ENCODE data around the gene RPP25.

RPP25 gene

GRCh38 chr15:74983725-74984231 is 27.2 kb upstream of the RPP25 start:
- ATAC-seq, result no peak
- TF ChIP-seq, protein P1, sequence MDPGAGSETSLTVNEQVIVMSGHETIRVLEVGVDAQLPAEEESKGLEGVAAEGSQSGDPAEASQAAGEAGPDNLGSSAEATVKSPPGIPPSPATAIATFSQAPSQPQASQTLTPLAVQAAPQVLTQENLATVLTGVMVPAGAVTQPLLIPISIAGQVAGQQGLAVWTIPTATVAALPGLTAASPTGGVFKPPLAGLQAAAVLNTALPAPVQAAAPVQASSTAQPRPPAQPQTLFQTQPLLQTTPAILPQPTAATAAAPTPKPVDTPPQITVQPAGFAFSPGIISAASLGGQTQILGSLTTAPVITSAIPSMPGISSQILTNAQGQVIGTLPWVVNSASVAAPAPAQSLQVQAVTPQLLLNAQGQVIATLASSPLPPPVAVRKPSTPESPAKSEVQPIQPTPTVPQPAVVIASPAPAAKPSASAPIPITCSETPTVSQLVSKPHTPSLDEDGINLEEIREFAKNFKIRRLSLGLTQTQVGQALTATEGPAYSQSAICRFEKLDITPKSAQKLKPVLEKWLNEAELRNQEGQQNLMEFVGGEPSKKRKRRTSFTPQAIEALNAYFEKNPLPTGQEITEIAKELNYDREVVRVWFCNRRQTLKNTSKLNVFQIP (CRISPR knock-in tag; IDR thresholded peaks at IDR 0.05; ENCODE audit: borderline replicate concordance, low read depth), result no peak

DNA sequence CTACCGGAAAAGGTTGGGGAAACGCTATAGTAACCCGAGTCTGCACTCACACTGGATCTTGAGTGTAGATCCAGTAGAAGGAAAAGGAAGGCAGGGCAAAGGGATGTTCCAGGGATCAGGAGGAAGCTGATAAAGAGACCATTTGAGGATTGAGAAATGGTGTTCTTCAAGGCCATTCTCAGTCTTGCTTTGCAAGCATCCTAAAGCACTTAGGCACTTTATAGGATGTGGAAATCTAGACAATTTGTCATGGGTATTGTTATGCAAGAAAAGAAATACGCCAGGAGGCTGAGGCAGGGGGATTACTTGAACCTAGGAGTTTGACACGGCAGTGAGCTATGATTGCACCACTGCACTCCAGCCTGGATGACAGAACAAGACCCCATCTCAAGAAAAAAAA is 25.6 kb upstream of the RPP25 start:
- no peak for TF ChIP-seq PATZ1 (CRISPR knock-in tag; IDR thresholded peaks at IDR 0.05; ENCODE audit: borderline replicate concordance)
- no peak for TF ChIP-seq OSR1 (CRISPR knock-in tag; IDR thresholded peaks at IDR 0.05)
- TF ChIP-seq ZNF8 (CRISPR knock-in tag; IDR thresholded peaks at IDR 0.05), result no peak
- TF ChIP-seq RARB (CRISPR knock-in tag; IDR thresholded peaks at IDR 0.05), result no peak
- no peak for TF ChIP-seq SNAI2 (CRISPR knock-in tag; IDR thresholded peaks at IDR 0.05)
- TF ChIP-seq ZFP3 (CRISPR knock-in tag; IDR thresholded peaks at IDR 0.05), result no peak
- no peak for TF ChIP-seq ZNF565 (CRISPR knock-in tag; conservative IDR thresholded peaks at IDR 0.05; ENCODE audit: low read depth)
- no peak for TF ChIP-seq ESRRG (CRISPR knock-in tag; IDR thresholded peaks at IDR 0.05)
- TF ChIP-seq ARNTL (CRISPR knock-in tag; IDR thresholded peaks at IDR 0.05; ENCODE audit: borderline replicate concordance, low read depth), result no peak
- TF ChIP-seq, protein P2, sequence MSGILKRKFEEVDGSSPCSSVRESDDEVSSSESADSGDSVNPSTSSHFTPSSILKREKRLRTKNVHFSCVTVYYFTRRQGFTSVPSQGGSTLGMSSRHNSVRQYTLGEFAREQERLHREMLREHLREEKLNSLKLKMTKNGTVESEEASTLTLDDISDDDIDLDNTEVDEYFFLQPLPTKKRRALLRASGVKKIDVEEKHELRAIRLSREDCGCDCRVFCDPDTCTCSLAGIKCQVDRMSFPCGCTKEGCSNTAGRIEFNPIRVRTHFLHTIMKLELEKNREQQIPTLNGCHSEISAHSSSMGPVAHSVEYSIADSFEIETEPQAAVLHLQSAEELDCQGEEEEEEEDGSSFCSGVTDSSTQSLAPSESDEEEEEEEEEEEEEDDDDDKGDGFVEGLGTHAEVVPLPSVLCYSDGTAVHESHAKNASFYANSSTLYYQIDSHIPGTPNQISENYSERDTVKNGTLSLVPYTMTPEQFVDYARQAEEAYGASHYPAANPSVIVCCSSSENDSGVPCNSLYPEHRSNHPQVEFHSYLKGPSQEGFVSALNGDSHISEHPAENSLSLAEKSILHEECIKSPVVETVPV (CRISPR knock-in tag; IDR thresholded peaks at IDR 0.05), result no peak
- TF ChIP-seq BACH2 (CRISPR knock-in tag; IDR thresholded peaks at IDR 0.05; ENCODE audit: borderline replicate concordance), result no peak
- TF ChIP-seq ZNF70 (CRISPR knock-in tag; IDR thresholded peaks at IDR 0.05), result no peak
- TF ChIP-seq, protein P3, sequence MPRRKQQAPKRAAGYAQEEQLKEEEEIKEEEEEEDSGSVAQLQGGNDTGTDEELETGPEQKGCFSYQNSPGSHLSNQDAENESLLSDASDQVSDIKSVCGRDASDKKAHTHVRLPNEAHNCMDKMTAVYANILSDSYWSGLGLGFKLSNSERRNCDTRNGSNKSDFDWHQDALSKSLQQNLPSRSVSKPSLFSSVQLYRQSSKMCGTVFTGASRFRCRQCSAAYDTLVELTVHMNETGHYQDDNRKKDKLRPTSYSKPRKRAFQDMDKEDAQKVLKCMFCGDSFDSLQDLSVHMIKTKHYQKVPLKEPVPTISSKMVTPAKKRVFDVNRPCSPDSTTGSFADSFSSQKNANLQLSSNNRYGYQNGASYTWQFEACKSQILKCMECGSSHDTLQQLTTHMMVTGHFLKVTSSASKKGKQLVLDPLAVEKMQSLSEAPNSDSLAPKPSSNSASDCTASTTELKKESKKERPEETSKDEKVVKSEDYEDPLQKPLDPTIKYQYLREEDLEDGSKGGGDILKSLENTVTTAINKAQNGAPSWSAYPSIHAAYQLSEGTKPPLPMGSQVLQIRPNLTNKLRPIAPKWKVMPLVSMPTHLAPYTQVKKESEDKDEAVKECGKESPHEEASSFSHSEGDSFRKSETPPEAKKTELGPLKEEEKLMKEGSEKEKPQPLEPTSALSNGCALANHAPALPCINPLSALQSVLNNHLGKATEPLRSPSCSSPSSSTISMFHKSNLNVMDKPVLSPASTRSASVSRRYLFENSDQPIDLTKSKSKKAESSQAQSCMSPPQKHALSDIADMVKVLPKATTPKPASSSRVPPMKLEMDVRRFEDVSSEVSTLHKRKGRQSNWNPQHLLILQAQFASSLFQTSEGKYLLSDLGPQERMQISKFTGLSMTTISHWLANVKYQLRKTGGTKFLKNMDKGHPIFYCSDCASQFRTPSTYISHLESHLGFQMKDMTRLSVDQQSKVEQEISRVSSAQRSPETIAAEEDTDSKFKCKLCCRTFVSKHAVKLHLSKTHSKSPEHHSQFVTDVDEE (CRISPR knock-in tag; IDR thresholded peaks at IDR 0.05), result no peak
- TF ChIP-seq, protein P1 (CRISPR knock-in tag; IDR thresholded peaks at IDR 0.05; ENCODE audit: borderline replicate concordance, low read depth), result no peak
- TF ChIP-seq ZFP30 (CRISPR knock-in tag; IDR thresholded peaks at IDR 0.05), result no peak
- no peak for TF ChIP-seq TCF4 (CRISPR knock-in tag; IDR thresholded peaks at IDR 0.05; ENCODE audit: borderline replicate concordance)
- no peak for TF ChIP-seq CSDC2 (CRISPR knock-in tag; IDR thresholded peaks at IDR 0.05)
- TF ChIP-seq, protein P4, sequence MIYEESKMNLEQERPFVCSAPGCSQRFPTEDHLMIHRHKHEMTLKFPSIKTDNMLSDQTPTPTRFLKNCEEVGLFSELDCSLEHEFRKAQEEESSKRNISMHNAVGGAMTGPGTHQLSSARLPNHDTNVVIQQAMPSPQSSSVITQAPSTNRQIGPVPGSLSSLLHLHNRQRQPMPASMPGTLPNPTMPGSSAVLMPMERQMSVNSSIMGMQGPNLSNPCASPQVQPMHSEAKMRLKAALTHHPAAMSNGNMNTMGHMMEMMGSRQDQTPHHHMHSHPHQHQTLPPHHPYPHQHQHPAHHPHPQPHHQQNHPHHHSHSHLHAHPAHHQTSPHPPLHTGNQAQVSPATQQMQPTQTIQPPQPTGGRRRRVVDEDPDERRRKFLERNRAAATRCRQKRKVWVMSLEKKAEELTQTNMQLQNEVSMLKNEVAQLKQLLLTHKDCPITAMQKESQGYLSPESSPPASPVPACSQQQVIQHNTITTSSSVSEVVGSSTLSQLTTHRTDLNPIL (CRISPR knock-in tag; IDR thresholded peaks at IDR 0.05; ENCODE audit: low read depth), result no peak
- ATAC-seq, result no peak

- ATAC-seq, result peak; percentile 36; the same call in 1 of the 3 replicates
- TF ChIP-seq ARNTL (CRISPR knock-in tag; IDR thresholded peaks at IDR 0.05; ENCODE audit: borderline replicate concordance, low read depth), result no peak
- TF ChIP-seq, protein P4 (CRISPR knock-in tag; IDR thresholded peaks at IDR 0.05; ENCODE audit: low read depth), result no peak
- no peak for TF ChIP-seq ISL1 (CRISPR knock-in tag; IDR thresholded peaks at IDR 0.05)
- TF ChIP-seq ZFP3 (CRISPR knock-in tag; IDR thresholded peaks at IDR 0.05), result no peak
- no peak for TF ChIP-seq PATZ1 (CRISPR knock-in tag; IDR thresholded peaks at IDR 0.05; ENCODE audit: borderline replicate concordance)
- TF ChIP-seq TOX (CRISPR knock-in tag; IDR thresholded peaks at IDR 0.05; ENCODE audit: borderline replicate concordance), result no peak
- no peak for TF ChIP-seq ZFP30 (CRISPR knock-in tag; IDR thresholded peaks at IDR 0.05)
- TF ChIP-seq, protein P2 (CRISPR knock-in tag; IDR thresholded peaks at IDR 0.05), result no peak
- no peak for TF ChIP-seq SNAI2 (CRISPR knock-in tag; IDR thresholded peaks at IDR 0.05)
Measured at GRCh38 chr15:74978503-74978902, 21.9 kb upstream of the RPP25 start.

Measured in SK-N-SH treated with all-trans-retinoic acid at 6 μM for 48 hours (cell line).